ENCODE results near the gene HNF4A. TPM values are rescaled to one million over a fixed set of nuclear protein-coding genes. Genes with fewer than 3 reads are reported as not detected.

HNF4A gene
- total RNA-seq, 1 donor from 2014 or later: not detected

GRCh38 chr20:44479643-44480042, 124.1 kb downstream of the HNF4A start:
- H3K4me3 ChIP-seq (ENCODE audit: low read depth, low read length): no peak overlapping the region
- no peak for DNase-seq (ENCODE audit: low read depth)
- no peak for TF ChIP-seq CTCF (conservative IDR thresholded peaks at IDR 0.05; ENCODE audit: low read depth, low read length)

- no peak overlapping the region for H3K4me3 ChIP-seq (ENCODE audit: low read depth, low read length)
- no peak for TF ChIP-seq CTCF (conservative IDR thresholded peaks at IDR 0.05; ENCODE audit: low read depth, low read length)
- DNase-seq (ENCODE audit: low read depth): no peak
Measured at GRCh38 chr20:44480097-44480496, 124.6 kb downstream of the HNF4A start.

GRCh38 chr20:44481719-44482416, 126.4 kb downstream of the HNF4A start:
- no peak overlapping the region for H3K4me3 ChIP-seq (ENCODE audit: low read depth, low read length)
- TF ChIP-seq CTCF (conservative IDR thresholded peaks at IDR 0.05; ENCODE audit: low read depth, low read length): no peak
- no peak for DNase-seq (ENCODE audit: low read depth)

GRCh38 chr20:44483112-44483511, 127.6 kb downstream of the HNF4A start:
- no peak for DNase-seq (ENCODE audit: low read depth)
- H3K4me3 ChIP-seq (ENCODE audit: low read depth, low read length): no peak overlapping the region
- no peak for TF ChIP-seq CTCF (conservative IDR thresholded peaks at IDR 0.05; ENCODE audit: low read depth, low read length)

Other genes with a start within 250 kb of the HNF4A start
- 2.0 and 2.9 TPM in 2 replicates for gene JPH2, start 168.5 kb upstream of the HNF4A start, total RNA-seq
- 24.1 and 41.1 TPM in 2 replicates for gene OSER1, start 144.9 kb upstream of the HNF4A start, total RNA-seq
- gene GDAP1L1, start 108.4 kb upstream of the HNF4A start, total RNA-seq: not detected in 2 replicates
- gene FITM2, start 44.5 kb upstream of the HNF4A start, total RNA-seq: 1.4 and 3.2 TPM in 2 replicates
- not detected in 2 replicates for gene R3HDML, start 18.7 kb upstream of the HNF4A start, total RNA-seq
- 7.9 and 11.0 TPM in 2 replicates for gene TTPAL, start 120.2 kb downstream of the HNF4A start, total RNA-seq
- gene SERINC3, start 166.4 kb downstream of the HNF4A start, total RNA-seq: 36.6 and 43.3 TPM in 2 replicates
- 28.8 and 64.3 TPM in 2 replicates for gene PKIG, start 226.9 kb downstream of the HNF4A start, total RNA-seq

All from epithelial cell of proximal tubule (primary cell).